ENCODE results near the gene ABCE1. TPM values are rescaled to one million over a fixed set of nuclear protein-coding genes. Genes with fewer than 3 reads are reported as not detected.

ABCE1 gene
- 62.5 and 69.5 TPM in 2 replicates for total RNA-seq (2014; rRNA removed; shearing (Covaris generic))

DNA sequence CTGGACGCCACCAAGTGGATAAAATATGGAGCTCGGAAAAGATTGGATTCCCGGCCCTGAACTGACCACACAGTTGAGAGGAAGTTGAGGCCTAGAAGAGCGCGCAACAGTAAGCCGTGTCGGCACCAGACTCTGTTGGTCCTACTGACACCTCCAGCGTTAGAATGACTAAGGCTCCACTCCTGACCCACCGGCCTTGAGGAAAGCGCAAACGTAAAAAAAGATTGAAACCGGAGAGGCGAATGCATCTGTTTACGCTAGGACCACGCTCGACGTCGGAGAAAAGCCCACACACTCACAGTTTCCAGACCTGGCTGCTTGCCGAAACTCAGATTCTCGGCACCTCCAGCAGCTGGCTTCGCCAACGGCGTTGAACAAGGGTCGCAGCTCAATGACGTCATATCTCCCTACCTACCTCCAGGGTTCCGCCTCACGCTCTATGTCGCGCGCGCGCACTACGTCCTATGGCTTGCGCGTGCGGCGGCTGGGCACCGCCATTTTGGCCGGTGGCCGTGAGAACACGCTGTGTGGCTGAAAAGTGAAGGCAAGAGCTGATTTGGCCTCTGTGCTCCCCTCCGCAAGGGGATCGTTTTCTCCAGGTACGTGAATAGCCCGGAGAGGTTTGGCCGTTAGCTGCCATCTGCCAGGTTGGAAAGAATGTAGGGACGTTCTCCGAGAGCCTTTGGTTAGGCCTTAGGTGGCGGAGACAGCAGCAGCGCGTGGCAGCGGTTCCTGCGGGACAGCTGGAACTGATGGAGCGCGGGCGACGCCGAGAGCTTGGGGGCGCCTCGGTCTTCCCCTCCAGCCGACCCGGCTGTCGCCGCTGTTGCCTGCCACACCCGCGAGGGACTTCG, at the start of gene ABCE1, which contains the start of gene ANAPC10:
Gene ABCE1, plus strand, starts transcription at position 491 of the 854 bp plus-strand sequence. CDS start 6,102 bp downstream, outside the sequence.
Gene ANAPC10, minus strand, starts transcription at position 376 of the 854 bp plus-strand sequence. CDS start 2,097 bp downstream, outside the sequence.
- peak; percentile 98 for DNase-seq (ENCODE audit: low spot score)

DNA sequence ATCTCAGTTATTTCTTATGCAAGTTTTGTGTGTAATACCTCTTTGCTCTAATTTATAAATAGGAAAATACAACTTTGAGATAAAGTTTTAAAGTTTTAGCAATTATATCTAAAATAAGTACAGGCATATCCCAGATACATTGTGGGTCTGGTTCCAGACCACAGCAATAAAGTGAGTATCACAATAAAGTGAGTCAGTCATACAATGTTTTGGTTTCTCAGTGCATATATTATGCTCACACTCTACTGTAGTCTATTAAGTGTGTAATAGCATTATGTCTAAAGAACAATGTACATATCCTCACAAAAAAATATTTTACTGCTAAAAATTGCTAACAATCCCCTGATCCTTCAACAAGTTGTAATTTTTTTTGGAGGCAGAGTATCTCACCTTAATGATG, 49.3 kb upstream of the ABCE1 start:
- no peak for DNase-seq (ENCODE audit: low spot score)

- no peak for DNase-seq (ENCODE audit: low spot score)
These were observed 48.9 kb upstream of the ABCE1 start for GRCh38 chr4:145049241-145049640.

- no peak for DNase-seq (ENCODE audit: low spot score)
These were observed 42.4 kb upstream of the ABCE1 start for GRCh38 chr4:145055533-145056257.

DNA sequence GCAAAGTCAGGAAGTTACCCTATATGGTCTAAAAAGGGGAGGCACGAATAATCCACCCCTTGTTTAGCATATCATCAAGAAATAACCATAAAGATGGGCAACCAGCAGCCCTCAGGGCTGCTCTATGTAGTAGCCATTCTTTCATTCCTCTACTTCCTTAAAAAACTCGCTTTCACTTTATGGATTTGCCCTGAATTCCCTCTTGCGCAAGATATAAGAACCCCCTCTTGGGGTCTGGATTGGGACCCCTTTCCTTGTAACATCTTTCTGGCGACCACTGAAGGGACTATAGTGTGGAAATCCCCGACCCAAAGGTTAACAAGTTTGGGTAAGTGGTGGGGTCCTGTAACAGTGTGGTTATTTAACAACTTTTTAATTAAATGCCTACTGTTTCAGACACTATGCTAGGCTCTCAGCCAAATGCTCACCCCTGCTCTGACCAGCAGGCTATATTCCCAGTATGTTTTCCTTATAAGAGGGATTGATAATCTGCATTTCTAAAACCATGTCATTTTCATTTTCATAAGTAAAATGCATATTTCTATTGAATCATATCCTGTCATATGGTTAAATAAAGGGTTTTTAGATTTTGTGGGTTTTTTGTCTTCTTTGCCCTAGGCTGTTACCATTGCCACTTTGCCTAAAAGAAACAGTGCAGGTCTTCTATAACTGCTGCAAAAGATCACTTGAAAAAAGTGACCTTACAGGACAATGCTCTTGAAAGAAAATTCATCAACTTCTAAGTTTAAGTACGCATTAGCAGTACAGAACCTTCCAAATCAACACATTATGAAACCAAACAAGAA, 41.6 kb upstream of the ABCE1 start:
- DNase-seq (ENCODE audit: low spot score), result no peak

DNA sequence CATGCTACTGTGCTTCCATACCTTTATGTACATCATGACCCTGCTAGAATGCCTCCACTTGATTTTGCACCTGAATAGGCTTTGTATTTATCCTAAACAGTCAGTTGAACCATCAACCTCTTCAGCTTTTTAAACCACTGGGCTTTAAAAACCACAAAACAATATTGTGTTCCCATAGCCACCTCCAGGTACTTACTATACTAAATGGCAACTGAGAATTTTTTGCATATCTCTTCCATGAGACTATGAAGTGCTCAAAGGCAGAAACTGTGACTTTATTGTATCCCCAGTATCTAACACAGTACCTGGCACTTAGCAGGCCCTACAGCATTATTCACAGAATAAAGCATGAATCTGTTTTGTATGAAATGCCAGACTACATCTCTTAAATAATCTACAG, 39.9 kb upstream of the ABCE1 start:
- DNase-seq (ENCODE audit: low spot score), result no peak

DNA sequence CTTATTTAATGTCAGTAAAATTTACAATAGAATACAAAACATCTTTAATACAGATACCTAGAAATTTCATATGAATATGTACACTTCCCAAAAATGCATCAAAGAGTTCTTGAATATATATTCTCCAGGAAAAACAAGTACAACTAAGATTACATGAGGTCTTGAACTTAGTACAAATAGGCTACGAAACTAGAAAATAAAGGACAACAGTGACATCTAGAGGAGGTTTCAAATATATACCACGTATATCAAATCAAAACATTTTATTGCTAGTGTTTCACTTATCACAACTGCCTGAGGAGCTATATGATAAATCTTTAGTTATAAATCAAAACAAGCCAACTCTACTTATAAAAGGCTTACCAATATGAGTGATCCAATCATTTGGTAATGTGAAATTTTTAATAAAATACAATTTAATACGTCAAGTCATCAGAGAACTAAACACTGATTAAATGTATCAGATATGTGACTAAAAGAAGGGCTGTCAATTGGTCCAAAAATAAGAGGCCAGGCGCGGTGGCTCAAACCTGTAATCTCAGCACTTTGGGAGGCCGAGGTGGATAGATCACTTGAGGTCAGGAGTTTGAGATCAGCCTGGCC, 36.7 kb upstream of the ABCE1 start:
- DNase-seq (ENCODE audit: low spot score), result peak; percentile 67

DNA sequence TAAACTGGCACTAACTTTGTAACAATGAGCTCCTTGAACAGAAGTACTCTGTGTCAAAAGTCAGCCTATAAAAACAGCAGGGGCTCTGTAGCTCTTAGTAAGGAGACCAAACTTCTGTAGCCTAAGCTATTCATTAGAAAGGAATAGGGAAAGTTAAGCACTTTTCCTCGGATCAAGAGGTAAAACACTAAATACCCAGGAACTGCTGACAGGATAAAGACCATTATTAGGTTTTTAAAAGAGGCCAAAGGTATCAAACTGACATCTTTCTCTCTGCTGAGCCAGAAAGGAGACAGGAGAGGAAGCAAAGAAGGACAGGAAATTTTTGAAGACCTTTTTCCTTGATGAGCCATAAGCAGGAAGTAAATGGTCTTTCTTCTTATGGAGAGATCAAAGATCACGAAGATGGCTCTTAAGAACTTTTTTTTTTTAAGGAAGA, 32.0 kb upstream of the ABCE1 start:
- DNase-seq (ENCODE audit: low spot score), result peak; percentile 55

- DNase-seq (ENCODE audit: low spot score), result no peak
These were observed 28.8 kb upstream of the ABCE1 start for GRCh38 chr4:145069361-145069760.

DNA sequence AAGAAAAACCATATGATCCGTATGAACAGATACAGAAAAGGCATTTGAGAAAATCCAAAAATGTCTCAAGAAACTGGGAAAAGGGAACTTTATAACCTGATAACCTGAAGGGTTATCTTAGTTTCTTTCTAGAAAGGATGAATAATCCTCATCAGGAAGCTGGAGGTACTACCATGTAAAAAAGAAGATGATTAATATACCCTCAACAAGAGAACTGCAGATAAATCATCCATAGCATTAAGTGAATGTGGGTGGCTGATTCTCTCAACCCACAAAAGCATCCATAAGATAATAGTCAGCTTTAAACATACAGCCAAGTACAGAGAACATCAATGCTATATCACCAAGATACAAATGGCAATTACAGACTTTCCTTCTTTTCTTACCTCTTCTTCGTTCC, 26.6 kb upstream of the ABCE1 start:
- no peak for DNase-seq (ENCODE audit: low spot score)

DNA sequence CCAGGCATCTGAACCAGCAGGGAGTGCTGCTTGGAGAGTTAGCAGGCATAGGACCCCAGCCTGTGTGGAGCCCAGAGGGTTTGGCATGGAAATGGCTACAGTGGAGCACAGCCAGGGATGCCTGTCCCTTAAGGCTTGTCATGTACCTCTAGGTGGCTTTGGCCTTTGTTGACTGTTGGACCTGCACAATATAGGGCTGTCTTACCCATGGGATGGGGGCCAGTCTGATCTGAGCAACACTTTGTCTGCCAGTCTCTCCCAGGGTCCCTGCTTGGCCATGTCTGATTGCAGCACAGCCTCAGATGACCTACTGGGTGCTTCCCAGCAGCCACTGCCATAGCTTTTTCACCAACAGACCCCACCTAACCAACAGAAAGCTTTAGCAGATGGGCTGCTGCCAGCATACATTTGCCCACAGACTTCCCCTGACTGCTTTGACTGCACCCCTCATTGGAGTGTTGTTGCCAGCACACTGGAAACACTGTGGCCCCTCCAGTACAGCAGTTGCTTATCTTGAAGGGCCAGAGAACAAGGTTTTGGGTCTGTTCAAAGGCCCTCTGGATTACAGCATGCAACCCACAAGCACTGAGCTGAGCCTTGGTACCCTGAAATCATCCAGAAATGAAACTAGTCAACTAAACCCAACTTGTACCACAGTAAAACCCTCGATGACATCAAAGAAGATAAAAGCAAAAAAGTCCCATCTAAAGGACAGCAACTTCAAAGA, 22.2 kb upstream of the ABCE1 start:
- DNase-seq (ENCODE audit: low spot score), result no peak

- no peak for DNase-seq (ENCODE audit: low spot score)
These were observed 21.6 kb upstream of the ABCE1 start for GRCh38 chr4:145076469-145076855.

GRCh38 chr4:145081756-145082155, 16.4 kb upstream of the ABCE1 start:
- no peak for DNase-seq (ENCODE audit: low spot score)

DNA sequence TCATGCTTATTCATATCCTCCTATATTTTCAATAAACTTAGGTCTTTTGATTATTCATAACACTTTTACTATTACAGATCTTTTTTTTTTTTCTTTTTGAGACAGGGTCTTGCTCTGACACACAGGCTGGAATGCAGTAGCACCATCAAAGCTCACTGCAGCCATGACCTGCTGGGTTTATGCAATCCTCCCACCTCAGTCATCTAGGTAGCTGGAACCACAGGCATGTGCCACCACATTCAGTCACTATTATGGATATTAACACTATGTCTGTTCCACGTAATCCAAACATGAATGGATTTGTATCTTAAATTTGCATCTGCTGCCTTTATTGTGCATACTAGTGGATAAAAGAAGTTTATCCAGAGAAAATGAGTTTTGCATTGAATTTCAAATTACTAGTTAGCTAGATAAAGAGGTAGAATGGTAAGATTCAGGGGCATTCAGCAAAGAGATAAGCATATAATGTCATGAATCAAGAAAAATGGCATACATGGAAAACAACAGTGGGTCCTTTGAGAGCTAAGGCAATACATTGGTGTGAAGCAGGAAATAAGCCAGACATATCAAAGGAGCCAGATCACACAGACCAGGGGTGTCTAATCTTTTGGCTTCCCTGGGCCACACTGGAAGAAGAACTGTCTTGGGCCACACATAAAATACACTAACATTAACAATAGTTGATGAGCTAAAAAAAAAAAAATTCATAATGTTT, 14.1 kb upstream of the ABCE1 start:
- DNase-seq (ENCODE audit: low spot score), result no peak

GRCh38 chr4:145090380-145090779, 7.7 kb upstream of the ABCE1 start:
- no peak for DNase-seq (ENCODE audit: low spot score)

GRCh38 chr4:145093638-145094037, 4.5 kb upstream of the ABCE1 start:
- no peak for DNase-seq (ENCODE audit: low spot score)

GRCh38 chr4:145097331-145097820, 735 bp upstream of the ABCE1 start:
- no peak for DNase-seq (ENCODE audit: low spot score)

- DNase-seq (ENCODE audit: low spot score), result peak; percentile 71
These were observed 545 bp downstream of the ABCE1 start for GRCh38 chr4:145098675-145099037.

GRCh38 chr4:145099653-145100052, 1.5 kb downstream of the ABCE1 start:
- peak; percentile 19 for DNase-seq (ENCODE audit: low spot score)

GRCh38 chr4:145101091-145101490, 3.0 kb downstream of the ABCE1 start:
- DNase-seq (ENCODE audit: low spot score), result no peak

Measured in HT-29 (cell line).